ENCODE results near the gene NTM. TPM values are rescaled to one million over a fixed set of nuclear protein-coding genes. Genes with fewer than 3 reads are reported as not detected.
"Not testable (repeated sequence)": the region's sequence is repeated elsewhere in the genome, so short reads cannot be mapped to it uniquely, and the experiment has no call there.

Gene NTM
- total RNA-seq, 2 experiments from 2014 or later, result not detected

- ChIA-PET CTCF (interaction anchor here (0.7 to 3.1 kb wide), 7 partner anchors 11 to 442 kb away, joined by 3 to 19 read pairs (median 4); no protein-coding TSS in a partner anchor), POLR2A (no interaction called here)
- ATAC-seq (peak; percentile 37), DNase-seq (peak; percentile 4)
- Mint-ChIP-seq H3K27me3 (no peaks in the 10 kb centered on the region), H3K9me3 (no peaks in the 10 kb centered on the region), H3K36me3 (ENCODE audit: low read depth) (no peaks in the 10 kb centered on the region), H3K4me3 (no peak overlapping the region), H3K27ac (no peak overlapping the region), H3K4me1 (ENCODE audit: low read depth) (no peaks in the 10 kb centered on the region)
- TF ChIP-seq CTCF (IDR thresholded peaks at IDR 0.05), result peak; percentile 20
- intact Hi-C loops (cut with micrococcal nuclease), result no loop called here
Measured at GRCh38 chr11:132312701-132313111, 942.3 kb downstream of the NTM start.

- H3K27me3 Mint-ChIP-seq, result no peaks in the 10 kb centered on the region
- DNase-seq (no peak), ATAC-seq (no peak)
- POLR2A ChIA-PET, result interaction anchor here (0.9 kb wide), 1 partner anchor 33 kb away, joined by 3 read pairs; no protein-coding TSS in a partner anchor
- H3K9me3 Mint-ChIP-seq, result no peaks in the 10 kb centered on the region
- no peak for TF ChIP-seq CTCF (IDR thresholded peaks at IDR 0.05)
- no peak overlapping the region for H3K4me3 Mint-ChIP-seq
- CTCF ChIA-PET, result no interaction called here
- intact Hi-C loops (cut with micrococcal nuclease), result no loop called here
- no peaks in the 10 kb centered on the region for H3K4me1 Mint-ChIP-seq (ENCODE audit: low read depth)
- no peak overlapping the region for H3K27ac Mint-ChIP-seq
- no peaks in the 10 kb centered on the region for H3K36me3 Mint-ChIP-seq (ENCODE audit: low read depth)
Measured at GRCh38 chr11:132314911-132315455, 944.6 kb downstream of the NTM start.

GRCh38 chr11:132315696-132316095, 945.3 kb downstream of the NTM start:
- ChIA-PET POLR2A (no interaction called here), CTCF (no interaction called here)
- Mint-ChIP-seq H3K9me3 (no peaks in the 10 kb centered on the region), H3K27me3 (no peaks in the 10 kb centered on the region), H3K27ac (no peak overlapping the region), H3K36me3 (ENCODE audit: low read depth) (no peaks in the 10 kb centered on the region), H3K4me1 (ENCODE audit: low read depth) (no peaks in the 10 kb centered on the region), H3K4me3 (no peak overlapping the region)
- DNase-seq, result no peak
- intact Hi-C loops (cut with micrococcal nuclease), result no loop called here
- TF ChIP-seq CTCF (IDR thresholded peaks at IDR 0.05), result no peak
- no peak for ATAC-seq

- POLR2A ChIA-PET, result no interaction called here
- ATAC-seq, result peak; percentile 30
- CTCF ChIA-PET, result no interaction called here
- no peak for DNase-seq
- Mint-ChIP-seq H3K27ac (no peak overlapping the region), H3K4me1 (ENCODE audit: low read depth) (no peaks in the 10 kb centered on the region), H3K4me3 (no peak overlapping the region), H3K27me3 (no peaks in the 10 kb centered on the region), H3K36me3 (ENCODE audit: low read depth) (no peaks in the 10 kb centered on the region), H3K9me3 (no peaks in the 10 kb centered on the region)
- no peak for TF ChIP-seq CTCF (IDR thresholded peaks at IDR 0.05)
- intact Hi-C loops (cut with micrococcal nuclease), result no loop called here
Measured at GRCh38 chr11:132318421-132319157, 948.2 kb downstream of the NTM start.

- H3K27ac Mint-ChIP-seq; DNase-seq; H3K4me1 Mint-ChIP-seq (ENCODE audit: low read depth); intact Hi-C loops (cut with micrococcal nuclease); ATAC-seq; H3K36me3 Mint-ChIP-seq (ENCODE audit: low read depth); POLR2A ChIA-PET; H3K27me3 Mint-ChIP-seq; H3K4me3 Mint-ChIP-seq; CTCF ChIA-PET; H3K9me3 Mint-ChIP-seq: not testable (repeated sequence)
Measured at GRCh38 chr11:132319419-132319818, 949.0 kb downstream of the NTM start.
